ENCODE measurements around the gene PCSK2.

PCSK2 gene

GRCh38 chr20:17262786-17263185 is 35.9 kb downstream of the PCSK2 start:
- DNase-seq, result no peak

GRCh38 chr20:17273717-17274116 is 46.9 kb downstream of the PCSK2 start:
- DNase-seq, result no peak

GRCh38 chr20:17276101-17276500 is 49.3 kb downstream of the PCSK2 start:
- no peak for DNase-seq

- DNase-seq, result no peak
Measured at GRCh38 chr20:17281478-17281877, 54.6 kb downstream of the PCSK2 start.

GRCh38 chr20:17282501-17282900 is 55.7 kb downstream of the PCSK2 start:
- no peak for DNase-seq

GRCh38 chr20:17287503-17287902 is 60.7 kb downstream of the PCSK2 start:
- no peak for DNase-seq

GRCh38 chr20:17287998-17288397 is 61.2 kb downstream of the PCSK2 start:
- DNase-seq, result no peak

- no peak for DNase-seq
Measured at GRCh38 chr20:17295151-17295726, 68.4 kb downstream of the PCSK2 start.

GRCh38 chr20:17295991-17296390 is 69.2 kb downstream of the PCSK2 start:
- no peak for DNase-seq

- DNase-seq, result no peak
Measured at GRCh38 chr20:17298171-17298570, 71.3 kb downstream of the PCSK2 start.

- DNase-seq, result no peak
Measured at GRCh38 chr20:17298751-17299150, 71.9 kb downstream of the PCSK2 start.

GRCh38 chr20:17300113-17300512 is 73.3 kb downstream of the PCSK2 start:
- DNase-seq, result no peak

- no peak for DNase-seq
Measured at GRCh38 chr20:17304774-17305173, 77.9 kb downstream of the PCSK2 start.

- no peak for DNase-seq
Measured at GRCh38 chr20:17306427-17306826, 79.6 kb downstream of the PCSK2 start.

- no peak for DNase-seq
Measured at GRCh38 chr20:17314264-17314663, 87.4 kb downstream of the PCSK2 start.

- DNase-seq, result no peak
Measured at GRCh38 chr20:17315407-17316231, 88.8 kb downstream of the PCSK2 start.

GRCh38 chr20:17316316-17317038 is 89.6 kb downstream of the PCSK2 start:
- DNase-seq, result no peak

GRCh38 chr20:17317341-17317740 is 90.5 kb downstream of the PCSK2 start:
- DNase-seq, result no peak

- DNase-seq, result no peak
Measured at GRCh38 chr20:17320456-17320855, 93.6 kb downstream of the PCSK2 start.

GRCh38 chr20:17326096-17326495 is 99.3 kb downstream of the PCSK2 start:
- no peak for DNase-seq

- no peak for DNase-seq
Measured at GRCh38 chr20:17327185-17328148, 100.6 kb downstream of the PCSK2 start.

GRCh38 chr20:17334932-17335331 is 108.1 kb downstream of the PCSK2 start:
- DNase-seq, result no peak

GRCh38 chr20:17339000-17339399 is 112.2 kb downstream of the PCSK2 start:
- DNase-seq, result no peak

All from 8988T (cell line).